KMS-11 (cell line): ENCODE data around the gene SPRN.
"Not testable (repeated sequence)": the region's sequence is repeated elsewhere in the genome, so short reads cannot be mapped to it uniquely, and the experiment has no call there.

Experiments
- H2AFZ ChIP-seq: fragments of 200-600 bp; sonication (generic); 2 replicates; pipeline ENCODE4 v1.6.1; 2016; ENCODE audit warnings: antibody characterized with exemption, mixed run types, low read depth
- H3K27ac ChIP-seq: fragments of 200-600 bp; sonication (generic); 2 replicates; pipeline ENCODE4 v1.6.1; 2016; ENCODE audit warnings: mild to moderate bottlenecking, mixed run types
- H3K27me3 ChIP-seq: fragments of 200-600 bp; sonication (generic); 2 replicates; pipeline ENCODE4 v1.6.1; 2017; ENCODE audit warnings: mild to moderate bottlenecking, low read depth, mixed run types, moderate library complexity; ENCODE audit not compliant: insufficient read depth
- H3K36me3 ChIP-seq: fragments of 200-600 bp; sonication (generic); 2 replicates; pipeline ENCODE4 v1.6.1; 2017; ENCODE audit warnings: mild to moderate bottlenecking, mixed run types; ENCODE audit not compliant: insufficient read depth
- H3K4me1 ChIP-seq: fragments of 200-600 bp; sonication (generic); 2 replicates; pipeline ENCODE4 v1.6.1; 2016; ENCODE audit warnings: mild to moderate bottlenecking, low read depth, mixed run types; ENCODE audit not compliant: poor library complexity, severe bottlenecking
- H3K4me2 ChIP-seq: fragments of 200-600 bp; sonication (generic); 2 replicates; pipeline ENCODE4 v1.7.0; 2016; ENCODE audit warnings: mild to moderate bottlenecking, mixed run types
- H3K4me3 ChIP-seq: fragments of 200-600 bp; sonication (generic); IDR thresholded peaks from 2 replicates; pipeline ENCODE4 v1.6.1; 2017; ENCODE audit warnings: low read depth, low read length, mixed read lengths; ENCODE audit not compliant: insufficient read depth
- H3K79me2 ChIP-seq: fragments of 200-600 bp; sonication (generic); 2 replicates; pipeline ENCODE4 v1.6.1; 2016; ENCODE audit warnings: low read depth, mixed run types; ENCODE audit not compliant: insufficient read depth
- H3K9ac ChIP-seq: fragments of 200-600 bp; sonication (generic); 2 replicates; pipeline ENCODE4 v1.6.1; 2016; ENCODE audit warnings: mild to moderate bottlenecking, mixed run types
- H4K20me1 ChIP-seq: fragments of 200-600 bp; sonication (generic); 2 replicates; pipeline ENCODE4 v1.6.1; 2016; ENCODE audit warnings: mild to moderate bottlenecking, mixed run types; ENCODE audit not compliant: insufficient read depth
- CTCF ChIP-seq: fragments of 200-600 bp; sonication (generic); conservative IDR thresholded peaks from 2 replicates; pipeline ENCODE4 v1.6.1; 2017; ENCODE audit warnings: low read depth, mild to moderate bottlenecking, antibody characterized with exemption, low read length, moderate library complexity, mixed read lengths

Gene SPRN

GRCh38 chr10:133441780-133442179 lies 17.4 kb upstream of the SPRN start:
- Histone ChIP-seq H3K4me3 (no peak overlapping the region), H3K79me2 (no peaks in the 10 kb centered on the region), H3K9ac (no peak overlapping the region), H3K4me2 (no peak overlapping the region), H3K27me3 (no peaks in the 10 kb centered on the region), H3K27ac (no peak overlapping the region), H4K20me1 (no peaks in the 10 kb centered on the region), H3K4me1 (no peaks in the 10 kb centered on the region), H3K36me3 (no peaks in the 10 kb centered on the region), H2AFZ (no peak overlapping the region)
- TF ChIP-seq CTCF = no peak

DNA sequence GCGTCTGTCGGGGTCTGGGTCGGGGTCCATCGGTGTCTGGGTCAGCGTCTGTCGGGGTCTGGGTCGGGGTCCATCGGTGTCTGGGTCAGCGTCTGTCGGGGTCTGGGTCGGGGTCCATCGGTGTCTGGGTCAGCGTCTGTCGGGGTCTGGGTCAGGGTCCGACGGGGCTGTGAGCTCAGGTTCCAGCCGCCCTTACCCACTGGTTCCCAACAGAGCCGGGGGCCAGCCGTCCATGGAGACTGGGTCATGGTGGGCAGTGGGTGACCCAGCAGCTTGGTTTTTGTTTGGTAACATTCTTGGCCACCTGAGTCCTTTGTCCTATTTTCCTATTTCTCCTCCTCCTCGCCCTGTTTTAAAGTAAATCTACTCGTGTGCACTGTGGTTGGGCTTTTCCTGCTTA lies 16.9 kb upstream of the SPRN start:
- H3K9ac ChIP-seq, H3K36me3 ChIP-seq, H3K79me2 ChIP-seq, H3K4me1 ChIP-seq, H2AFZ ChIP-seq, H3K27ac ChIP-seq, H4K20me1 ChIP-seq, H3K4me2 ChIP-seq, H3K27me3 ChIP-seq, H3K4me3 ChIP-seq: not testable (repeated sequence)

- H3K36me3 ChIP-seq = no peaks in the 10 kb centered on the region
- H3K4me1 ChIP-seq = no peaks in the 10 kb centered on the region
- no peak overlapping the region for H3K4me3 ChIP-seq
- no peak overlapping the region for H3K9ac ChIP-seq
- no peaks in the 10 kb centered on the region for H3K79me2 ChIP-seq
- no peak overlapping the region for H3K27ac ChIP-seq
- H4K20me1 ChIP-seq = no peaks in the 10 kb centered on the region
- no peak overlapping the region for H2AFZ ChIP-seq
- TF ChIP-seq CTCF = no peak
- no peaks in the 10 kb centered on the region for H3K27me3 ChIP-seq
- no peak overlapping the region for H3K4me2 ChIP-seq
Measured at GRCh38 chr10:133440633-133441285, 16.3 kb upstream of the SPRN start.

DNA sequence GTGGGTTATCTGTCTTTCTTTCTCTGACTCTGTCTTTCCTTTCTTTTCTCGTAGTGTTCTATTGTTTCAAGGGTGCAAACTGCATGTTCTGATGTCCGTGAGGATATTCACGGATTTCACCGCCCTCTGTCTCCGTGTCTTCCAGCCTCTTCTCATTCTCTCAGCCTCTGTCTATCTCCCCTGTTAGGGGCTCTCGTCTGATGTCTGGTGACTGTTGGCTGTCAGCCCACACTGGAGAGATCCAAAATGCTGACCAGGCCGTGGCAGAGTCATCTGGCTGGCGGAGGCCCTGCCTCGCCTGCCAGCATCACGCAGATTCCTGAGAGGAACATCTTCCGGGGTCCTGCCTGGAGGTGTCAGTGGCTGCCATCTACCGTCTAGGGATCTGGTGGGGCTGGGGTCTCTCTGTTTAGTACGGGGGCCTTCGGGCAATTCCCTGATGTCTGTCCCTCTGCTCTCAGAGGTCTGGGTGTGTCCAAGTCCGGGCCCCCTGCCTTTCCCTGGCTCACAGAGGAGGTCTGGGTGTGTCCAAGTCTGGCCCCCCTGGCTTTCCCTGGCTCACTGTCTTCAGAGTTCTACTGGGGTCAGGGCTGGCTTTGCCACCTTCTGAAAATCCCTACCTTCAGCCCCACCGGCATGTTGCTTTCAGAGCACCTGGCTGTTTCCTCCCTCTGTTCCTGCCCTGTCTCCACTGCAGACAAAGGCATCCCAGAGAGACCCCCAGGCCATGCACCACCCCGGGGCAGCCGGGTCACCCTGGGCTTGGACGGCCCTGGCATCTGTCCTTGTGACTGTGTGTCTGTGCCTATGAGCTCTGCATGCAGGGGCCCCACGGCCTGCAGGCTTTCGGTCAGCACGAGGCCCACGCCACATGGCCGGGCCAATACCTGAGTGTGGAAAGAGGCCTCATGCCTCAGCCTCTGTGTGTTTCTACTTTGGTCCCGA lies 15.4 kb upstream of the SPRN start:
- H3K4me1 ChIP-seq = no peaks in the 10 kb centered on the region
- no peak overlapping the region for H2AFZ ChIP-seq
- H4K20me1 ChIP-seq = no peaks in the 10 kb centered on the region
- TF ChIP-seq CTCF = no peak
- no peaks in the 10 kb centered on the region for H3K79me2 ChIP-seq
- H3K27me3 ChIP-seq = no peaks in the 10 kb centered on the region
- H3K27ac ChIP-seq = no peak overlapping the region
- no peak overlapping the region for H3K9ac ChIP-seq
- H3K36me3 ChIP-seq = no peaks in the 10 kb centered on the region
- H3K4me3 ChIP-seq = no peak overlapping the region
- H3K4me2 ChIP-seq = no peak overlapping the region
